Colon (tissue), 2 donors: Measurements from ENCODE around the gene PSMC4.

ENCODE experiments used
- FAIRE-seq: peaks from 2 replicates; lab custom pipeline; 2012; peaks lifted over from hg19 to GRCh38; lab: Jason Lieb, UNC
- donor health status: control.
- donor health status: control.

The PSMC4 gene

GRCh38 chr19:39970675-39971379, at the start of gene PSMC4:
Gene PSMC4 (plus strand): TSS chr19:39971165. CDS start chr19:39971203, 38 bp downstream.
- peak; percentile 80 for FAIRE-seq

GRCh38 chr19:39923862-39924261, 47.1 kb upstream of the PSMC4 start:
- no peak for FAIRE-seq

GRCh38 chr19:39924389-39924788, 46.6 kb upstream of the PSMC4 start:
- FAIRE-seq = no peak

DNA sequence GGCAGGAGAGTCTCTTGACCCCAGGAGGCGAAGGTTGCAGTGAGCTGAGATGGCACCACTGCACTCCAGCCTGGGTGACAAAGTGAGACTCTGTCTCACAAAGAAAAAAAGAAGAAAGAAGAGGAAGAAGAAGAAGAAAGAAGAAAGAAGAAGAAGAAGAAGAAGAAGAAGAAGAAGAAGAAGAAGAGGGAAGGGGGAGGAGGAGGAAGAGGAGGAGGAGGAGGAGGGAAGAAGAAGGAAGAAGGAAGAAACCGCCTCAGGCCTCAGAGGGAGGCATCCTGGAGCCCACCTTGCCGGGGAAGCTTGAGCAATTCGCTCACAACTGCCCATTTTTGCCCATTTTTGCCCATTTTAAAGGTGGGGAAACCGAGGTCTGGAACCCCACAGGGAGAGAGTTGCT, 46.0 kb upstream of the PSMC4 start:
- no peak for FAIRE-seq

- no peak for FAIRE-seq
These were observed 44.7 kb upstream of the PSMC4 start for GRCh38 chr19:39926170-39926760.

DNA sequence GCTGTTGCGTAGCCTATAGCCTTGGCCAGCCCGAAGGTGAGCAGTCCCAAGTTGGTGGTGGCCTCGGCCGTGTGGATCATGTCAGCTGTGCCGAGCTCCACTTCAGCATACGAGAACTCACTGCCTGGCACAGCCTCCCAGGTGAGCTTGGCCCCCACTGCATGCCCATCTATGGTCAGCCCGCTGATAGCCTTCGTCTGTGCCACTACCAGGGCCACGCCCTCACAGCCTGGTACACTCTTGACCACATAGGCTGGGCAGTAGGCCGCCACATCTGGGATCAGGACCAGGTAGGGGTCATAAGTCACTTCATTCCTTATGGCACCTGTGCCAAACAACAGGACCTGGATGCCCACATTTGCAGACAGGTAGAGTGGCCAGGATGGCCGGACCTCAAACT, 43.9 kb upstream of the PSMC4 start:
- FAIRE-seq = no peak

DNA sequence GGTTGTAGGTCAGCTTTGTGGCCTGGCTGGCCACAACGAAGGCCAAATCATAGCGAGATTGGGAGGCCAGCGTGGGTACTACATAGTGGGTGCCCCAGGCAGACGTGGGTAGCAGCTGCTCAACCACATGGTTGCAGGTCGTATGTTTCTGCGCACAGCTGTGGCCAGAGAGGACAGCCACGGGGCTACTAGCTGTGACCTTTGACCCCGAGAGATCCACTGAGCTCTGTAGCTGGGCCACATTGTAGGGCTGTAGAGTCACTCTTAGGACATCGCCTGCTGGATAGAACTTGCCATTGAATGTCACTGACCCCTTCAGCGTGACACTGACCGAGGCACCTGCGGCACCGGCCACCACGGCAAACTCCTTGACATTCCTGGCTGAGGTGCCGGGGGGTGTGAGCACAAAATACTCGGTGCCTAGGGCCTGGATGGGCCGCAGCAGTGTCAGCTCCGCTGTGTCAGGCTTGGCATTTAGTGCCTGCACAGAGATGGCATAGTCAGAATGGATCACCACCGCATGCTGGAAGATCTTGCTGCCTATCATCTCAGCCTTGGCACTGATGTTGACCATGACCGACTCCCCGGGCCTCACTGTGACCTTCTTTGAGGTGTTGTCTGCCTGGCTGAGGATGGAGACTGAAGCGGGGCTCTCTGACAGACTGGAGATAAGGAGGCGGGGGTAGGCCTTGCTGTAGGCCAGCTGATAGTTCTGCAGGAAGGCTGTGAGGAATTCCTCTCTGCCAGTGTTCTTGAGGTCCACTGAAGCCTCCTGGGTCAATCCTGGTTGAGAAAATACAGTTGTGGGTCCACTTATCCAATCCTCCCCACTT, 43.2 kb upstream of the PSMC4 start:
- FAIRE-seq = no peak

GRCh38 chr19:39928357-39928725, 42.6 kb upstream of the PSMC4 start:
- FAIRE-seq = no peak

GRCh38 chr19:39929750-39930149, 41.2 kb upstream of the PSMC4 start:
- no peak for FAIRE-seq

DNA sequence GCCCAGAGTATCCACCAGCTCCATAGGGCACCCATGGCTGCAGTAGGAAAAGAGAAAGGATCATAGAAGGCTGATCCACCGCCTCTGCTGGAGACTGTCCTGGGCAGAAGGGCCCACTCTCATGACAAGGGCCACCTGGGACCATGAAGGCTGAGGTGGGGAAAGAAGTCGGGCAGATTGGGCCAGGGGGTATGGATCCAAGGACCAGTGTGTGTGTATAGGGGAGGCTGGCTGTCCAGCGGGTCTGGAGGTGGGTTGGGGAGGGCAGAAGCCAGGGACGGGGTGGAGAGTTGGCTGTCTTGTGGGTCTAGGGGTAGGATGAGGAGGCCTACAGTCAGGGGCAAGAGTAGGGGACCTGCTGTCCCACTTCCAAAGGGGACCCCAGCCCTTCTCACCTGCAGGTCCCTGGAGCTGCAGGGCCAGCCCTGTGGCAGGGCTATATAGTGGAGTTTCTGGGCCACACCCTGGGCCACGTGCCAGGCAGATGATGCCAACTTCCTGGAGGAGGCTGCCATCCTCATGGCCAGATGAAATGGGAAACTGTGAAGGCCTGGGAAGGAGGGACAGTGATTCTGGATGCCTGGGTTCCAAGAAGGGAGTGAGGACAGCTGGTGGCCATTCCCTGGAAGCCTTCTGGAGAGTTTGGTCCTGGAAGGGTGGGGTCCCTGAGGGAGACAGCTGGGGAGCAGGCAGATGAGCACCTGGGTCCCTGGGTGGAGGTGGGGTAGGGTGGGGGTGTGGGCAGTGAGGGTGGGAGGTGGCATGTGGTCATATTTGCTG, 36.2 kb upstream of the PSMC4 start, which contains the start of gene FCGBP:
Gene FCGBP (minus strand): TSS at position 51 of the 780 bp plus-strand sequence.
- FAIRE-seq = no peak

- no peak for FAIRE-seq
These were observed 35.7 kb upstream of the PSMC4 start for GRCh38 chr19:39935364-39935661.

- no peak for FAIRE-seq
These were observed 34.9 kb upstream of the PSMC4 start for GRCh38 chr19:39936020-39936419.

DNA sequence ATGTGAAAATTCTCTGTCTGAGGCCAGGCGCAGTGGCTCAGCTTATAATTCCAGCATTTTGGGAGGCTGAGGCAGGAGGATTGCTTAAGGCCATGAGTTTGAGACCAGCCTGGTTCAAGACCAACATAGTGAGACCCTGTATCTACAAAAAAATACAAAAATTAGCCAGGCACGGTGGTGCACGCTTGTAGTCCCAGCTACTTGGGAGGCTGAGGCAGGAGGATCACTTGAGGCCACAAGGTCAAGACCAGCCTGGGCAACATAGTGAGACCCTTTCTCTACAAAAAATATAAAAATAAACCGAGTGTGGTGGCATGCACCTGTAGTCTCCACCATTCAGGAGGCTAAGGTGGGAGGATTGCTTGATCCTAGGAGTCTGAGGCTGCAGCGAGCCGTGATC, 34.3 kb upstream of the PSMC4 start:
- FAIRE-seq = no peak

DNA sequence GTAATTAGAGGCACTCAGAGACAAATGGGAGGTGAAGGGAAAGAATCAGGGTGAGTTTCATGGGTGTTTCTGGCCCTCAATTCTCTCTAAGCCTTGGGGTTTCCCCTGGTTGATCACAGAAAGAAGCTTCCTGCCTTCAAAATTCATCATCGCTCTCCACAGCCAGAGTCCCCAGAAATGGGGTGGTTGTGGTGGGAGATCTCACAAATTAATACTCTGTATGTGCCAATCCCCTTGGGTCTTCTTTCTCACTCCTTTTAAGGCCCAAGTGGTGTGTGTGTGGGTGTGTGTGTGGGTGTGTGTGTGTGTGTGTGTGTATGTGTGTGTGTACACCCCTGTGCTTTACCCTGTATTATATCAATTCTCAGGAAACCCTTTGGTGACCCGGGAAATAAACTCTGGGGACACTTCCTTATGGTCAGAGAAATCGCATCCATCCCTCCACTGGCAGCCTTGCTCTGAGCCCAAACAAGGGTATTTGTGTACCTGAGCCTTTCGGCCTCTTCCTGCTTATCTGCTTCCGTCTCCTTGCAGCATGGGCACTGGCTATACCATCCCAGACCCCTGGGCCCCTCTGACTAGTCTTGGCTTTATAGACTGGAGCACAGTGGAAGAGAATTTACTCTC, 33.8 kb upstream of the PSMC4 start:
- FAIRE-seq = no peak

DNA sequence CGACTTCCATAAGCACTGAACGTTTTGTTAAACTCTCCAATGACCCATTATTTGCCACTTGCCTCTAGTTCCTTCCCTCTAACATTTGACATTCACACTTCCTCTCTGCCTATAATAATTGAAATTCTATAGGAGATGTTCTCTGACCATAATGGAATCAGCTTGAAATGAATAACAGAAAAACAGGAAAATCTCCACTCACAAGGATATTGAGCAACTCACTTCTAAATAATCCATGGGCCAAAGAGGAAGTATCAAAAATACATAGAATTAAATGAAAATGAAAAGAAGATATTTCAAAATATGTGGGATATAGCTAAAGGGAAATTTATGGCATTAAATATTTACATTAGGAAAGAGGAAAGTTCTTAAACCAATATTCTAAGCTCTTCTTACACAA, 33.2 kb upstream of the PSMC4 start:
- peak; percentile 90 for FAIRE-seq

DNA sequence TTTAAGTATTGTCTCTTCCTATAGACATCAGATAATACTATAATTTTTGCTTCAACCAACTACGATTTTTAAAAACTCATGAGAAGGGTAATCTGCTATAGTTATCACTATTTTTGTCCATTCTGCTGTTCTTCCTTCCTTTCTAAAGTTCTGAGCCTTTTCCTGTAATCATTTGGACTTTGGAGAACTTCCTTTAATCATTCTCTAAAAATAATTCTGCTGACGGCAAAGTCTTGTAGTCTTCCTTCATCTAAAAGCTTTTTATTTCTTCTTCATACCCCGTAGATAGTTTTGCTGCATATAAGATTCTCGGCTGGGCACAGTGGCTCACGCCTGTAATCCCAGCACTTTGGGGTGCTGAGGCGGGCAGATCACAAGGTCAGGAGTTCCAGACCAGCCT, 31.4 kb upstream of the PSMC4 start:
- FAIRE-seq = no peak

- FAIRE-seq = peak; percentile 24
These were observed 30.6 kb upstream of the PSMC4 start for GRCh38 chr19:39940221-39940833.

GRCh38 chr19:39941151-39941550, 29.8 kb upstream of the PSMC4 start:
- FAIRE-seq = no peak

DNA sequence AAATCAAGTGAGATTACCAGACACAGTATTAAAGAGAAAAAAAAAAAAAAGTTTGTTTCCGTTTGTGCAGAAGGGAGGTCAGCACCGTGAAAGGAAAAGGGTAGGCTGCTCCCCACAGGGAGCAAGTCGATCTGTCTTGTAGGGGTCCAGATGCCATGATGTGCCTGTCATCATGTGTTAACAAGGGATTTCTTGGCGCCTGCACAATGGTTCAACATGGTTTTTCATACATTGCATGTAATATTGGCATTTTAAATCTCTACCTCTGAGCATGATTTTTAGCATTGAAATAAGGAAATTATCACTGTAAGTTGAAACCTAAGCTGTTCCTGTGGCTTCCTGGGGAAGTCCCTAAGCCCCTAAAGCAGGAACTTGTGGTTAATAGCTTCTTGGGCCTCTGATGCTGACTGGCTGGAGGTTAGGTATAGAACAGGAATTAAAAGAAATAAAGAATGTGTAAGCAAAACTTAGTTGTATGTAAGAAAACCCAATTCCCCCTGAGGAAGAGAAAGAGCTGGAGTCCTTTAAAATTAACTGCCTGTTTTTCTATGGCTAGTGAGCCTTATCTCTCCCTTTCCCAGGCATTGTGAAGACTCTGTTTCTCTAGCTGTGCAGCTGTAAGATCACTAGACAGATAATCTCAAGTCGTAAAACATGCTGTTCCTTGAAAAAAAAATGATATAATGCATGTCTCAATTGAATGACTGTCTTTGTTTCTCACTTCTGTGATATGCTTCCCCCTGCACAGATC, 29.2 kb upstream of the PSMC4 start:
- no peak for FAIRE-seq

DNA sequence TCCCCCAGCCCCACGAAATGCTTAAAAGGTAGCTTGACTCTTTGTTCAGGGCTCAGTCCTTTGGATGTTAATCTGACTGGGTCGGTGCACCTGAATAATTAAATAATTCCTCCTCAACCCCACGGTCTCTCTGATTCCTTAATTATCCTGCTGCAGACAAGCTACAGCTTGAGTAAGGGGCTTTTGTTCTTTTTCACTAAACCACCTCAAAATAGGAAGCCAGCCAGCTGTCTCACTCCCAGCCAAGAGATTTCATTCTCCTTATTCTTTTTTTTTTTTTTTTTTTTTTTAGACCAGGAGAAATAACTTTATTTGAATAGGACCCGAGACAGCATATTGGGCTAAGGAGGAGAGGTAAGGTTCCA, 28.6 kb upstream of the PSMC4 start:
- FAIRE-seq = no peak

GRCh38 chr19:39943586-39943985, 27.4 kb upstream of the PSMC4 start:
- FAIRE-seq = no peak
